Stimulated activated naive CD4-positive, alpha-beta T cell (primary cell): Measurements from ENCODE around the gene RAC2.
"Not testable (repeated sequence)": the region's sequence is repeated elsewhere in the genome, so short reads cannot be mapped to it uniquely, and the experiment has no call there.

Experiments used
- DNase-seq, 6 experiments: peaks; one replicate each; lab custom pipeline; 2025; lab: John Stamatoyannopoulos, UW

RAC2 gene

DNA sequence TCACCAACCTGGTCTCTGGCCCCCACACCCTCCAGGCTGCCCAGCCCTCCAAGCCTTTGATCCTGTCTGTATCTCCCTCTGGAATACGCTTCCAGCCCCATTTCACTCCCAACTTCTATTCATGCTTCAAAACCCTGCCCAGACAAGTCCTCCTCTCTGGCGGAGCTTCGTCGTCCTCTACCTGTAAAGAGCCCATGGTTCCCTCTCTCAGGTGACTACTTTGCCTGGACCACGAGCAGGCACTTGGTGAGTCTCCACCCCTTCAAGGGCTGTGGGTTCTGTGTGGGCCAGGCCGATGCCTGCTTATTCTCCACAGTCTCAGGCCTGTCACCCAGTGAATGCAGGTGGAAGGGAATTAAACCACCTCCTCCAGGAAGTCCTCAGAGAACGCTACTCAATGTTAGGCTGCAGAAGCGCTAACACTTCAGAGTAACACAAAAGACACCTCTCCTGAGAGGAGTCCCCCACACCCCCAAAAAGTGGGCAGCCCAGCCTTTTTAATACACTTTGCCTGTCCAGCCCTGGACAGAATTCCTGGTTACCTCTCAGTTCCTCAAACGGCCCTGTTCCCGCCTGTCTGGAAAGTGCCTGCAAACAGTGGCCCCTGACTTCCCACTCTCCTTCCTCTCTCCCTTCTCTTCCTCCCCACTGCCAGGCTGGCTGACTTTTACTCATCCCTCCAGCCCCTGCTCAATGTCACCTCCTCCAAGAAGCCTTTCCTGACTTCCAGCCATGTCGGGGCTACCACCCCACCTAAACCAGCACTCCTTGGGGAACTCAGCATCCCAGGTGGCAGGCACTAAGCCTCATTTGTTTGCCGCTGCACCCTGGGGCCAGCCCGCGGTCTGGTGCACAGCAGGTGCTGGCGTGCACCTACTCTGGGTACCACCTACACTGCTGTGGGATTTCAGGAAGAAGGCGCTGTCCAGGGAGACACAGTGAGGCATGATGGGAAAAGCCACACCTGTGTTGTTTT, 9.0 kb downstream of the RAC2 start:
- DNase-seq: no peak

DNA sequence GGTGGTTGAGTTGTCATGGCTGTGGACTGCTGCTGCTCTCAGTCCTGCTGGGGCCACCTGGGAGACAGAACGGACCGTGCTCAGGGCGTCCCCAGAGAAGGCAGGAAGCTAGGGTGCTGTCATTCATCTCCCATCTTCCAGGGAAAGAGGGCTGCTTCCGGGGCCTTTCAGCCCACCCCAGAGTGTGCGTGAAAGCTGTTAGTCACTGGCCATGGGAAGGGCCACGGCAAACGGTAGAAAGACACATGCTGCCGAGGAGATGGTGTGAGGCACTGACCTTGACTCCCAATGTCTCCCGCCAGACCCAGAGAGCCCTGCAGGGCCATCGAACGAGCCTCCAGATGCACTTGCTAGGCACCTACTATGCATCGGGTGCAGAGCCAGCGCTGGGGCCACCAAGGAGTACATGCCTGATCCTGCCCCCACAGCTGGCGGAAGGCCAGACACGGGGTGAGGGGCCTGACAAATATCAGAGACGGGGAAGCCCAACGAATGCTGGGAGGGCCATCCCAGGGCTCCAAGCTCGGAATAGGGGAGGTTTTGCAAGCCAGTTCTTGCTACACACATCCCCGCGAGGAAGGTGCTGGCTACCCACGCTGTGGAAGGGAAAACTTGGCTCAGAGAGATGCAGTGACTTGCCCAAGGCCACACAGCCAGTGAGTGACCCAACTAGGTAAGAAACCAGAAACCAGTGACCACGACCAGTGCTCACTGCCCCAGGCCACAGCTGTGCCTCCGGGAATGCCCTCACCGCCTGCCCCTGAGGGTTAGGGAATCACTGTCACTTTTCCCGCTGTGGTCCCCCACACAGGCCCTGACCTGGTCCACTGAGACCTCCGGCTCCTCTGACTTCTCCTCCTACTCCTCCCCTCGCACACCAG, 10.1 kb downstream of the RAC2 start:
- DNase-seq: no peak

DNA sequence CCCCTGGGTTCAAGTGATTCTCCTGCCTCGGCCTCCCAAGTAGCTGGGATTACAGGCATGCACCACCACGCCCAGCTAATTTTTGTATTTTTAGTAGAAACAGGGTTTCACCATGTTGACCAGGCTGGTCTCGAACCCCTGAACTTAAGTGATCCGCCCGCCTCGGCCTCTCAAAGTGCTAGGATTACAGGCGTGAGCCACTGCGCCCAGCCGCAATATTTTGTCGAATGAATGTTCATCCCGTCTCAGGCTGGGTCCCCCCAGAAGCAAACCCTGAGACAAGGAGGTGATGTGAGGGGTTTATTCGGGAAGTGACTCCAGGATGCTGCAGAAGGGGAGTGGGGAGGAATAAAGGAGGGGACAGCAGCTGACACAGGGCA, 10.7 kb downstream of the RAC2 start:
- DNase-seq: not testable (repeated sequence)

DNA sequence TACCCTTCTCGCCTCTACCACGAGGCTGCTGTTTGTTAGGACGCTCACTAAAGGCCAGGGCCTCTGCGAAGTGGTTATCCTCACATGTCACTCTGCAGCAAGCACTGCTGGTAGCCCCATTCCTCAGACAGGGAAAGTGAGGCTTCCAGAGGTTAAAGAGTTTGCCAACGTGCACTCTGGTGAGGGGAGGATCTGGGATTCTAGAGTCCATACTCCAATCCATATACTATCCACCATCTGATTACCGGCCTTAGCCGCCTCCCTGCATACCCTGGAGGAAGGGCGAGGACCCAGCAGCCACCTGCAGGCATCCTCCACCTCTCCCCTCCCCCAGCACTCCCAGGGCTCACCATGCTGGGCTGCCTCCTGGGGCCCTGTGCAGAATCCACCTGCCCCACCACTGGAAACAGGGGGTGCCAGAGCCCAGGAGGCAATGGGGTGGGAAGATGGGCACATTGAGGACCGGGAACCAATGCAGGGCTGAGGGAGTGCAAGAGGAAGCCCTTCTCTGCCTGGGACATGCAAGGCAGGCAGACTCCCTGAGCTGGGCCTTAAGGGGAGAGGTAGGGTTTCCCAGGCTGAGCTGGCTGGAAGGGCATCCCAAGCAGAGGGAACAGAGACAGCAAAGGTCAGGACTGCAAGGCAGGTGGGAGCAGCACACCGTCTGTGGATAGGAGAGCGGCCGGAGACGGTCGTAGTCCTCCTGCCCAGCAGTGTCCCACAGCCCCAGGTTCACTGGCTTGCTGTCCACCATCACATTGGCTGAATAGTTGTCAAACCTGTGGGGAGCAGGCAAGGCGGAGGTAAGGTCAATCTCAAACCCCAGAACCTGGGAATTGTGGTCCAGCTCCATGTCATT, 11.7 kb downstream of the RAC2 start:
- no peak for DNase-seq

DNA sequence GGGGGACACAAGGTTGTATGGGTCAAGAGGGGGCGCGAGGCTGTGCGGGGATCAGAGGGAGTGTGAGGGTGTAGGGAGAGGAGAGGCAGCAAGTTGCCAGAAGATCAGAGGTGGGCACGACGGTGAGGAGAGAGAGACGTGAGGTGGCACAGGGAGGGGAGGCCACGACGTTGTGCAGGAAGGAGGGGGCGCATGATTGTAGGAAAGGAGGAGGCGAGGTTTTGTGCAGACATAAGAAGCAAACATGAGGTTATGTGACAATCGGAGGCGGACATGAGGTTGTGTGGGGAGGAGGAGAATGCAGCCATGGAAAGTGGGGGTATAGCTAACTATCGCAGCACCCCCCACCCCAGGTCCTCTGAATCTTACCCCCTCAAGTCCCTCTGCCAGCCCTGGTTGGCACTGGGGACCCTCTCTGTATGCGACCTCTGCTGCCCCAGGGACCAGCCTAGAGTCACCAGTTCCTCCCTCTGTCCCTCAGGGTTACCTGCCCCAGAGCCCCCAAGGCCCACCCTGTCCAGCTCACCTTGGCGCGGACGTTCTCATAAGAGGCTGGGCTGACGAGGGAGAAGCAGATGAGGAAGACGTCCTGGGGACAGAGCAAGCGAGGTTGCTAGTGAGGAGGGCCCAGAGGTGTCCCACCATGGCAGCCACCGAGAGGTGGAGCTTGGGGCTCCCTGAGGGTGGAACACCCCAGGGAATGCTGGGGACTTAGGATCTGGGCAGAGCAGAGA, 12.5 kb downstream of the RAC2 start:
- DNase-seq: peak; percentile 51 to 73 (median 57)

DNA sequence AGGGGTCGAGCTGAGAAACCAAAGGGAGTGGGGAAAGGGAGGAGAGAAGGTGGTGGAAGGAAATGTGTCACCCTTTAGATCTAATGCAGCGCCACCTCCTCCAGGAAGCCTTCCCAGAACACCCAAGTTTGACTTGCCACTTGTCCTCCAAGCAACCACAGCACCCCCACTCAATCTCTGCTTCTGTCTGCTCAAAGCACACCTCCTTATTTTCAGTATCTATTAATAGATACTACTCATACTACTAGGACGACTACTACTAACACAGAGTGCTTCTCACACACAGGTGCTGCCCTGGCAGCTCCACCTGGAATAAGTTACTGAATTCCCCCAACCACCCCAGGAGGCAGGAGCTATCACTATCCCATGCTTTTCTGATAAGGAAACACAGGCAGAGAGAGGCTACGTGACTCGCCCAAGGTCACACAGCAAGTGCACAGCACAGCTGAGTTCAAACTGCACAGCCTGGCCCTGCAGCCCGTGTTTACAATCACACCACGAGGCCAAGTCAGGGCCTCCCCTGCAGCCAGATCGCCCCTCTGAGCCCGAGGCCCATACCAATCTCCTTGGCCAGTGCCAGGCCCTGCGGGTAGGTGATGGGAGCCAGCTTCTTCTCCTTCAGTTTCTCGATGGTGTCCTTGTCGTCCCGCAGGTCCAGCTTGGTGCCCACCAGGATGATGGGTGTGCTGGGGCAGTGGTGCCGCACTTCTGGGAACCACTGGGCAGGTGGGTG, 13.2 kb downstream of the RAC2 start:
- DNase-seq: peak; percentile 33 to 76 (median 54)

DNA sequence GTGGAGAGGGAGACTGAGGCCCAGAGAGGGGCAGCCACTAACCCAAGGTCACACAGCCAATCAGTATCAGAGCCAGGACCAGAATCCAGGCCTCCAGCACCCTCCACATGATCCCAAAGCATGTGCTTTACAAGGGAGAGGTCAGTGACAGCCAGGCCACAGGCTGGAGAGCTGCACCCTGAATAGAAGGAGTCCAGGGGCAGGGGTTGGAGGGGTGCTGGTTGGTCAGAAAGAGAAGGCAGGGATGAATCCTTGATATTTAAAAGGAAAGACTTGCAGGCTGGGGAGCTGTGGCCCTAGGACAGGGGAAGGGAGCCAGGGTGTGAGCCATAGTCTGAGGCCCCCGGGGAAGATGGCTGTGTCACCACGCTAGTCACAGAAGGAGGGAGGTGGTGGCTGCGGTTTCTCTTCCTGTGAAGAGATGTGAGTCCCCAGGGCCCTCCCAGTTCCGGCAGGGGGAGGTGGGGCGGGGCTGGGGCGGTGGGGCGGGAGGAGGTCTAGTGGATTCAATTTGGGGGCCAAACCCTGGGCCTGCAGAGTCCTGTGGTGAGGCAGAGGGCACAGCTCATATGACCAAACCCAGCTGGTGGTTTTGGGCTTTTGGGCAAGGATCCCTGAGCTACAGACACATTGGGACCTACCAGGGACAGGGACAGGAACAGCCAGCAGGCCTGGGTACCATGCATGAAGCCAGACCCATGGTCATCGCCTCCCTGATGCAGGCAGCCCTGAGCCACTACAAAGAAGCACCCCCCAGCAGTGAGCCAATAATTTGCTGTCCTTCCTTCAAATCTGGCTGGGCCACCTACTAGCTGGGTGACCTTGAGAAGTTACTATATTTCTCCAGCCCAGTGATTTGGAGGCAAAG, 14.0 kb downstream of the RAC2 start:
- peak; percentile 82 to 88 (median 85) for DNase-seq

DNA sequence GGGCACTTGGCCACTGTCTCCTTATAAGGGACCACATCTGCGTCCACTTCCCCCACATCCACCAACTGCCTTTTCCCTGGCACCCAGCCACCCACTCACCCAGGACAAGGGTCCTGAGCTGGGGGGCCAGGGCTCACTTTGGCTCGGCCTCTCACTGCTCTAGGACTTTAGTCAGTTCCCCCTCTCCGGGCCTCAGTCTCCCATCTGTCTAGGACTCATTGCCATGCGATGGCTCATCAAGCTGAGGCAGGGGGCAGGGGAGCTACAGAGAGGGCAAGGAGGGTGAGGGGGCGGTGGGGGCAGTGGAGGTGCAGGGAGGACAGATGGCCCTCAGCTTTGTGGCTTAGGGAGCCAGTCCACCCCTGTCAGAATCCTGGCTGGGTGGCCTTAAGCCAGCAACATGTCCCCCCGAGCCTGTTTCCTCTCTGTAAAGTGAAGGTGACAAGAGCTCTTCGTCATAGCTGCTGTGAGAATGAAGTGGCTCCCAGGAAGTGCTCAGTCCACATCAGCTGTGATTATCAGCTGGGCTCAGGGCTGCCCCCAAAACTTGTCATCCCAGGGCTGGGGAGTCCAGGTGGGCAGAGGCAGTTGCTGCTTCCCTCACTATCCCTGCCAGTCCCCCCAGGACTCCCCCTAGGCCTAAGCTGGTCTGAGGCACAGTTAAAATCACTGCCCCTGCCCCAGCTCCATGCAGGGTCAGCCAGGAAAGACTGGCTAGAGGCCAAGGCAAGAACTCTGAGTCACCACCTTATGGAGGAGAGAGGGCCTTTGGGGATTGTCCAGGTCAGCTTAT, 14.9 kb downstream of the RAC2 start:
- DNase-seq: peak in 2 of 6 experiments; percentile 28 to 47

DNA sequence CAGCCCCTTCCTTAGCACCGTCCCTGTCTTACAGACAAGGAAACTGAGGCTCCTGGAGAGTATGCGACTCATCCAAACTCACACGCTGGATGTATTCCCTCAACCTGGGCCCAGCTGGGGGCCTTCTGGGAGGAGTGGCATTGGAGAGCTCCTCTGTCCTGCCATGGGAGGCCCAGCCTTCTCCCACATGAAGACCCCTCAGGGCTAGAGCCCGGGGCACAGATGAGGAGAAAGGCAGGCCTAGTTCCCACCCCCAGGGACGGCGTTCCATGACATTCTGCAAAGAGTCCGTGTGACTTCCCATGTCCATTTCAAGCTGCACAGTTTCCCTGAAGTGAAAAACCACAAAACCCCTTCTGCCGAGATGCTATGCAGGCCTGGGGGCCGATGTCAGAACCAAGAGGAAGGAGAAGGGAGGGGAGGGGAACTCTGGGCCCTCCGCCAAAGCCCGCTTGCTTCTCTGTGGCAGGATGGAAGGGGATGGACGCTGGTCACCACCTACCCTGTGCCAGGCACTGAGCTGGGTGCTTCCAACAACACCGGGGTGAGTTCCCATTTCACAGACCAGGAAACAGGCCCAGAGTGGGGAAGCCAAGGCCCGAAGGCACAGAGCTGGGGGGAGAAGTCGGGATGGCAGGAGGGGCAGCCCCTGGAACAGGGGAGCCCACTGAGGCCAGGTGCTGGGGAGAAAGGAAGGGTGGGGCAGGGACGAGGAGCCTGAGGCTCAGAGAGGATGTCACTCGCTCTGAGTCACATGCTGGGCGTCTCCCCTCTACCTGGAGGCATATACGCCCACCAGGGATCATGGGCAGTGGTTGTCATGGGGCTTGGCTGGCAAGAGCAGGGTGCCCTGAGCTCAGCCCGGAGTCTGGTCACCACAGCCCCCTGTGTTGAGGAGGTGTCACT, 15.7 kb downstream of the RAC2 start:
- peak; percentile 26 to 38 (median 32) for DNase-seq

DNA sequence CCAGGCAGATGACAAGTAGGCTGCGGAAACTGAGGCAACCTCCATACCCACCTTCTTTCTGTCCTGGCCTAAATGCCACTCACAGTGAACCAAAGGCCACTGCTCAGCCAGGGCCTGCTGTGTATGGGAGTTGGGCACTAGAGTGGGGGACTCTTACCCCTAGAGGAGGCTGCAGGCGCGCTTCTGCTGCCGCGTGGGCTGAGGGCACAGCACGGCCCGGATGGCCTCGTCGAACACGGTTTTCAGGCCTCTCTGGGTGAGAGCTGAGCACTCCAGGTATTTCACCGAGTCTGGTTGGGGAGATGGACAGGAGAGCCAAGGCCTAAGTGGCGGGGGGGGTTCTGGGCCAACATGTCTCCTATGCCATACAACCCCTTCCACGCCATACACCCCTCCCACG, 17.6 kb downstream of the RAC2 start:
- DNase-seq: no peak

DNA sequence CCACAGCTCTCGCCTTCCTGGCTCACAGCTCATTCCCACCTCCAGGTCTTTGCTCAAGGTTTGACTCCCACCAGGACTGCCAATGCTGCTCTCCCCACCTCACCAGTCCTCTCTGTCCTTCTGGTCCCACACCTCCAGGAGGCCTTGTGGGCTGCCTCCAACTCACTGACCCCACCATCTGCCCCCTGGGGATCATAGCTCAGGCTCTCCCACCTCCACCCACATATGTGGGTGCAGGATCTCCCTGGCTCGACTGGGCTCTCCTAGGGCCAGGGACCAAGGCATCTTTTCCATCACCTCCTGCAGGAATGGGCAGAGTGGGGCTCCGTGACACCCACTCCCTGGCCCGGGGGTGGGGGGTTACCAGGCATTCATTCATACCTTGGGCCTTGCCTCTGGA, 18.0 kb downstream of the RAC2 start:
- no peak for DNase-seq

DNA sequence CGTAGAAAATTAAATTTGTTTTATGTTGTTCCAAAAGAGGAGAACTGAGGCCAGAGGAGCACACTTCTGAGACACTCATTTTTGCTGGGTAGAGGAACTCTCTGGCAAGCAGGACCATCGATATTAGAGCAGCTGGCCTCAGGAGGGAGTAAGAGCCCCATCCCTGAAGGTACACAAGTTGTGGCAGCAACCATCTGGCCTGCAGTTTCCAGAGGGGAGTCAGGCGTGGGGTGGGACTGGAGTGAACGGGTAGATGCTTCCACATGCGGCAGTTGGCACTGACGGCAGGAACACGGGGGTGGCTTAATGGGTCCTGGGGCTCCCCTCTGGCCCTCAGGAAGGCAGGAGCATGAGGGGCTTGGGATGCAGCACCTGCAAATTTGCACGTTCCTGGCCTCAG, 18.6 kb downstream of the RAC2 start:
- peak in 1 of 6 experiments; percentile 5 for DNase-seq

DNA sequence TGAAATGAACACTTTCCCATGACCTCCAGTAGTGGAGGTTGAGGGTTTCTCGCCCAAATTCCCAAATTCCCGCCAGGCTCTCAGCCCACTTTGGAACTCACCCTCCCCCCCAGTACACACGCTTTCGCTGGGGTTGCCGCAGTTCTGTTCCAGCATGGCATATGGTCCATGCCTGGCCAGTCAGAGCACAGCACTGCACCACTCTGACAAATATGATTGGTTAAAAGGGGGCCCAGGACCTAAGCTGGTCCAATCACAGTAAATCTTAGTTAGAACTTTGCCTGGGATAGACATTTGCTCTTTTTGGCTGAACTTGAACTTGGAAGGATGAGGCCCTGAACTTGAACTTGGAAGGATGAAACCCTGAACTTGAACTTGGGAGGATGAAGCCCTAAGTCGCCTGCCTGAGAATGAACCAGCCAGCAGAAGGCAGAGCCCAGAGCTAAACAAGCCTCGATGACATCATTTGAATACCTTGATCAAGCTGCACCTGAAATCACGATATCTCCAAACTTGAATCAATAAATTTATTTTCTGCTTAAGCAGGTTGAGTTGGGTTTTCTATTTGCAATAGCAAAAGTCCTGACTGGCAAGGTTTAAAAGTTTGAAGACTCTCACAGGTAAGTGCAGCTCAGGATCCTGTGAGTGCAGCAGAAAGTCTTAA, 19.2 kb downstream of the RAC2 start:
- DNase-seq: no peak

DNA sequence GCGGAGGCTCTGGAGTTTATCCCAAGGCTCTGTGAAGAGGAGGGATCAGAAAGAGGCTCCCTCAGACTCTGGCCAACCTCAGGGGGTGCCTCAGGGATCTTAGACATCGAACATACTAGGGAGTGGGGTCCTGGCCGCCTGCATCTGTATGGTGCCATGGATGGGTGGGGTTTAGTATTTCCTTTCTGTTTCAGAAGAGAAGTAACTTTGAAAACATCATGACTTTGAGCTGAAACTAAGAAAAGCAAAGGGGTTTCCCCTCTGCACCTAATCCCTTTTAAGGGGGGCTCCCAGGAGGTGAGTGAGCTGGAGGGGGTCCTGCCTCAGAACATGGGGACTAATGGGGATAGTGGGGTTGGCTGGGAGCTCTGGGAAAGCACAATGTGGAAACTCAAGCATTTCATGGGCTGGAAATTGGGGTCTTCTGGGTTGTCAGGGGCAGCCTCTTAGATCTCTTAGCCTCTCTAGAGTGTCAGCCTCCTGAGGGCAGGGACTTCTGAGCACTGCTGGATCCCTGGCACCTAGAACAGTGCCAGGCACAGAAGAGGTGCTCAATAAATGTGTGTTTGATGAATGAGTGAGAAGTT, 20.0 kb downstream of the RAC2 start:
- DNase-seq: peak in 3 of 6 experiments; percentile 14 to 44 (median 31)

DNA sequence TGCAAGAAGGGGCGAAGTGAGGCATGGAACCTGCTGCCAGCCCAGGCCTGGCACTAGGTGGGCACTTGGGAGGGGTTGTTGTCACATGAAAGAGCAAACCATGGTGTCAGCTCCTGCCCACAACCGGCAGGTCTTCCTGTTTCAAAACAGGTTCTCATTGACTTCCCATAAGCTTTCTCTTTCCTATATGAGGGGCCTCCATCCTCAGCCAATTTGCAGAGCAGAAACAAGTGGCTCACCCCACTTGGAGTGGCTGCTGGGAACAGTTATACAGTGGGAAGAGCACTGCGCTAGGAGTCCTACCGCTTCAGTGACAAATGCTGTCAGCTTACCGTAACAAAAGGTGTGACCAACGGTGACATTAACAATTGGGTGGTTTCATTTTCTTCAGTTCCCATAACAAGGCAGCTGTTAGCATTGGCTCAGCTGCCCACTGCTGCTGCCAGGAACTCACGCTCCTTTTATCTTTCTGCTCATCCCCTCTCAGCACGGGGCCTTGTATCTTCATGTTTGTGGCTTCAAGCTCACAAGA, 21.6 kb downstream of the RAC2 start:
- peak in 4 of 6 experiments; percentile 31 to 69 (median 66) for DNase-seq
